ENCODE results near the gene DLGAP1. TPM values are rescaled to one million over a fixed set of nuclear protein-coding genes. Genes with fewer than 3 reads are reported as not detected.

Gene DLGAP1
- total and polyA plus RNA-seq, 2 of the 8 experiments (the other 6 are each of a cell fraction or from before 2014, with no cell fraction given), result 11.8 to 16.9 TPM

DNA sequence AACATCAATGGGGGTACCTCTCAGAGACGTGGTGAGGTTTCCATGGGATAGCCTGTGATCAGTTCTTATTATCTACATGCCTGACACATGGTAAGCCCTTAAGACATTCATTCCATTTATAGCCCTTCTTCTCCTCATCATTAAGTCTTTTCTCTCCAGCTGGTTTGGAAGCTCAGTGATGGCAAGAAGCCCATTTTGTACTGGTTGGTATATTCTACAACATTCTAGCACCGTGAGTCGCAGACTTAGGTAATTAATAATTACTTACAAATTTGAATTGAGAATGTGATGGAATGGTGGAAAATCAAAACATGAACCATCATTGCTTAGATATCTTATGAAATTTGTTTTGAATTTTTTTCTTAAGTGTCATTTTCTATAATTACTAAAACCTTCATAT lies 472.6 kb downstream of the DLGAP1 start:
- no peak overlapping the region for H2BK120ac ChIP-seq (replicated peaks; ENCODE audit: low read depth, low read length)
- ChIA-PET POLR2A (ENCODE audit: partially characterized antibody) (no interaction called here), CTCF (ENCODE audit: partially characterized antibody) (no interaction called here)
- H2BK15ac ChIP-seq (ENCODE audit: low read length), result no peak overlapping the region
- no peak overlapping the region for H3K4ac ChIP-seq (replicated peaks; ENCODE audit: insufficient read length, low read depth, low read length)
- no peaks in the 10 kb centered on the region for H4K20me1 ChIP-seq (replicated peaks in 1 of 2; ENCODE audit: control insufficient read depth in 1 of 2, insufficient read depth in 2 of 2, low read length in 2 of 2)
- no peaks in the 10 kb centered on the region for H3K23me2 ChIP-seq (ENCODE audit: low read depth, low read length)
- H3K4me1 ChIP-seq (replicated peaks in 1 of 4; ENCODE audit: control insufficient read depth in 3 of 4, insufficient read depth in 4 of 4, low read length in 3 of 4), result peaks cover 0 to 10% (median 6%) of the 10 kb centered on the region in 4 experiments; a peak in 4 of 7 replicates
- no peak overlapping the region for H4K5ac ChIP-seq (ENCODE audit: insufficient read length, low read depth, low read length)
- H3K9me3 ChIP-seq (ENCODE audit: insufficient read depth in 2 of 2, low read depth in 1 of 2, low read length in 1 of 2), result peaks cover 0 to 5% of the 10 kb centered on the region in 2 experiments; a peak in 2 of 4 replicates
- no peak overlapping the region for H4K8ac ChIP-seq (ENCODE audit: extremely low read depth, insufficient read depth, low read length)
- H3K18ac ChIP-seq (ENCODE audit: extremely low read depth, low read length), result no peak overlapping the region
- H3K79me2 ChIP-seq (ENCODE audit: control insufficient read depth in 1 of 2, insufficient read depth in 2 of 2, low read length in 2 of 2), result no peaks in the 10 kb centered on the region
- 88% methylated on average over 3 of the region's 3 CpGs; no CpG with 5 or more reads in 1 of the 2 experiments for WGBS, 2 experiments (ENCODE audit: extremely low coverage in 1 of 2, insufficient coverage in 1 of 2, insufficient read length in 1 of 2, insufficient replicate concordance in 2 of 2, low coverage in 1 of 2, low lambda C conversion rate in 2 of 2, missing lambda C conversion rate in 1 of 2)
- no peaks in the 10 kb centered on the region; the same call in 1 of the 2 replicates for H3K79me1 ChIP-seq (ENCODE audit: low read depth, low read length)
- peaks cover 0 to 4% (median 1%) of the 10 kb centered on the region in 4 experiments; a peak in 1 of 8 replicates for H3K36me3 ChIP-seq (ENCODE audit: control insufficient read depth in 2 of 4, insufficient read depth in 4 of 4, low read length in 3 of 4)
- no peak for FAIRE-seq
- no peak overlapping the region for H3K4me2 ChIP-seq (ENCODE audit: insufficient read depth in 1 of 2, low read depth in 2 of 2, low read length in 2 of 2)
- H3K27me3 ChIP-seq (replicated peaks in 1 of 4; ENCODE audit: control insufficient read depth in 3 of 4, extremely low read depth in 1 of 4, insufficient read depth in 3 of 4, low read length in 3 of 4), result no peaks in the 10 kb centered on the region
- H2BK12ac ChIP-seq (ENCODE audit: low read depth, low read length), result no peak overlapping the region
- no peak overlapping the region for H2AK5ac ChIP-seq (ENCODE audit: low read depth, low read length)
- no peak overlapping the region for H3K23ac ChIP-seq (ENCODE audit: insufficient read length)
- no peak overlapping the region for H3K27ac ChIP-seq (ENCODE audit: low read depth, low read length)
- H2BK20ac ChIP-seq (ENCODE audit: low read length), result no peak overlapping the region
- H3K56ac ChIP-seq (replicated peaks; ENCODE audit: insufficient read length, low read depth, low read length), result no peak overlapping the region
- H3K14ac ChIP-seq (ENCODE audit: insufficient read length), result no peak overlapping the region
- no peak overlapping the region for H3K9ac ChIP-seq (replicated peaks in 1 of 4; ENCODE audit: extremely low read depth in 1 of 4, low read depth in 3 of 4, low read length in 3 of 4)
- H3K4me3 ChIP-seq (ENCODE audit: extremely low read depth in 1 of 4, insufficient read depth in 2 of 4, low read depth in 3 of 4, low read length in 4 of 4), result no peak overlapping the region
- TF ChIP-seq RAD21 (IDR thresholded peaks at IDR 0.05 in 1 of 2, conservative IDR thresholded peaks at IDR 0.05 in 1 of 2; ENCODE audit: low read depth in 2 of 2, low read length in 2 of 2) (no peak), POLR2A (IDR thresholded peaks at IDR 0.05; ENCODE audit: control extremely low read depth in 1 of 2, low read depth in 2 of 2, low read length in 2 of 2) (no peak), KDM1A (IDR thresholded peaks at IDR 0.05; ENCODE audit: borderline replicate concordance, low read length) (no peak), POU5F1 (IDR thresholded peaks at IDR 0.05; ENCODE audit: low read depth, low read length) (no peak), MAFK (IDR thresholded peaks at IDR 0.05; ENCODE audit: low read depth, low read length) (no peak), CBX5 (IDR thresholded peaks at IDR 0.05; ENCODE audit: low read depth, low read length) (no peak), SIRT6 (IDR thresholded peaks at IDR 0.05; ENCODE audit: low read length) (no peak), CHD1 (IDR thresholded peaks at IDR 0.05; ENCODE audit: low read depth, low read length) (no peak), ATF3 (IDR thresholded peaks at IDR 0.05; ENCODE audit: insufficient read depth, low read depth, low read length) (no peak)
- no peak overlapping the region for H2BK5ac ChIP-seq (ENCODE audit: low read depth, low read length)
- no peak overlapping the region for H4K91ac ChIP-seq (replicated peaks; ENCODE audit: insufficient read length, low read length)
- no peak for DNase-seq (ENCODE audit: low read depth in 1 of 2, low spot score in 2 of 2)
- H2AFZ ChIP-seq (ENCODE audit: low read length), result no peak overlapping the region
